ENCODE results near the gene MOV10. TPM values are rescaled to one million over a fixed set of nuclear protein-coding genes. Genes with fewer than 3 reads are reported as not detected.
"Not testable (repeated sequence)": the region's sequence is repeated elsewhere in the genome, so short reads cannot be mapped to it uniquely, and the experiment has no call there.

The MOV10 gene
- polyA plus RNA-seq, 1 donor (not counting 4 experiments of a cell fraction or from before 2014, with no cell fraction given): 28.6 TPM

DNA sequence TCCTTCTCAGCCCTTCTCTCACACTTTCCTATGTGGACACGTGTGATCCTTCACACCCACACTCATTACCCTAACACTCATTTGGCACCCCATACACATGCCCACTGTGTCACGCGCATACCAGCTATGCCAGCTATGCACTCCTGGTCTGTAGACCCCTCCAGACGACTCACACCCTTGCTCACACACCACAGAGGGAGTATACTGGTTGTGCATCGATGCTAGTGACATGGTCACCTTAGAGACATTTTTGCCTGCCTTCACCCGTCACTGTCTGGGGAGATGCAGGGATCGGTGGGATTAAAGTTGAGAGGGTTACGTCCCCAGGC is 49.0 kb downstream of the MOV10 start:
- dilution Hi-C loops (cut with MboI; ENCODE audit: extremely low pct_ligation_motif_present, low sequenced_read_pairs): no loop called here
- FAIRE-seq (no peak), DNase-seq (ENCODE audit: low read depth, low spot score) (no peak)
- Histone ChIP-seq H3K9ac (ENCODE audit: control insufficient read depth, extremely low read depth, insufficient read depth, low read length) (no peak overlapping the region), H4K20me1 (ENCODE audit: control insufficient read depth, extremely low read depth, insufficient read depth, low read length) (no peaks in the 10 kb centered on the region), H3K9me1 (ENCODE audit: control insufficient read depth, extremely low read depth, insufficient read depth, low read length) (peaks cover 2% of the 10 kb centered on the region), H3K36me3 (ENCODE audit: control insufficient read depth in 2 of 2, extremely low read depth in 1 of 2, insufficient read depth in 2 of 2, low read length in 2 of 2) (no peaks in the 10 kb centered on the region), H2AFZ (ENCODE audit: control insufficient read depth, low read length) (peak overlapping the region; percentile 51), H3K9me3 (ENCODE audit: control insufficient read depth, low read depth, low read length) (no peaks in the 10 kb centered on the region), H3K4me2 (ENCODE audit: control insufficient read depth, extremely low read depth, insufficient read depth, low read depth, low read length) (no peak overlapping the region), H3K4me1 (ENCODE audit: control insufficient read depth, extremely low read depth, insufficient read depth, low read length) (peaks cover 18% of the 10 kb centered on the region), H3K4me3 (ENCODE audit: control insufficient read depth in 2 of 3, extremely low read depth in 1 of 3, insufficient read depth in 2 of 3, low read depth in 1 of 3, low read length in 3 of 3) (no peak overlapping the region), H3K79me2 (ENCODE audit: control insufficient read depth, insufficient read depth, low read length) (no peaks in the 10 kb centered on the region), H3K27me3 (ENCODE audit: control insufficient read depth, extremely low read depth, insufficient read depth, low read length) (no peaks in the 10 kb centered on the region), H3K27ac (ENCODE audit: control insufficient read depth, insufficient read depth, low read length) (no peak overlapping the region)
- TF ChIP-seq, protein P1, sequence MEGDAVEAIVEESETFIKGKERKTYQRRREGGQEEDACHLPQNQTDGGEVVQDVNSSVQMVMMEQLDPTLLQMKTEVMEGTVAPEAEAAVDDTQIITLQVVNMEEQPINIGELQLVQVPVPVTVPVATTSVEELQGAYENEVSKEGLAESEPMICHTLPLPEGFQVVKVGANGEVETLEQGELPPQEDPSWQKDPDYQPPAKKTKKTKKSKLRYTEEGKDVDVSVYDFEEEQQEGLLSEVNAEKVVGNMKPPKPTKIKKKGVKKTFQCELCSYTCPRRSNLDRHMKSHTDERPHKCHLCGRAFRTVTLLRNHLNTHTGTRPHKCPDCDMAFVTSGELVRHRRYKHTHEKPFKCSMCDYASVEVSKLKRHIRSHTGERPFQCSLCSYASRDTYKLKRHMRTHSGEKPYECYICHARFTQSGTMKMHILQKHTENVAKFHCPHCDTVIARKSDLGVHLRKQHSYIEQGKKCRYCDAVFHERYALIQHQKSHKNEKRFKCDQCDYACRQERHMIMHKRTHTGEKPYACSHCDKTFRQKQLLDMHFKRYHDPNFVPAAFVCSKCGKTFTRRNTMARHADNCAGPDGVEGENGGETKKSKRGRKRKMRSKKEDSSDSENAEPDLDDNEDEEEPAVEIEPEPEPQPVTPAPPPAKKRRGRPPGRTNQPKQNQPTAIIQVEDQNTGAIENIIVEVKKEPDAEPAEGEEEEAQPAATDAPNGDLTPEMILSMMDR (optimal IDR thresholded peaks at IDR 0.05 in 1 of 3, IDR thresholded peaks at IDR 0.05 in 1 of 3, conservative IDR thresholded peaks at IDR 0.05 in 1 of 3; ENCODE audit: extremely low read depth in 1 of 3, insufficient read depth in 2 of 3, low read length in 3 of 3): no peak
- TF ChIP-seq EZH2 (IDR thresholded peaks at IDR 0.05; ENCODE audit: low read length): no peak

DNA sequence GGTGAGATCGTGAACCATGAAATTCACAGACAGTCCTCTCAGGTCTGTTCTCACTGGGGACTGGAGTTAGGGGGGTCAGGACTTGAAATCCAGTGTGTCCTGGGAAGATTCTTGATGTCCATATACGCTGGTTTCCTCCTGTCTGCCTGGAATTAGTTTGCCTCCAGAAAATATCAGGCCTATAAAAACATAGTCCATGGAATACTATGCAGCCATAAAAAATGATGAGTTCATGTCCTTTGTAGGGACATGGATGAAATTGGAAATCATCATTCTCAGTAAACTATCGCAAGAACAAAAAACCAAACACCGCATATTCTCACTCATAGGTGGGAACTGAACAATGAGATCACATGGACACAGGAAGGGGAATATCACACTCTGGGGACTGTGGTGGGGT is 49.8 kb downstream of the MOV10 start:
- H2AFZ ChIP-seq (ENCODE audit: control insufficient read depth, low read length); H3K36me3 ChIP-seq (ENCODE audit: control insufficient read depth in 2 of 2, extremely low read depth in 1 of 2, insufficient read depth in 2 of 2, low read length in 2 of 2); H3K9me3 ChIP-seq (ENCODE audit: control insufficient read depth, low read depth, low read length); dilution Hi-C loops (cut with MboI; ENCODE audit: extremely low pct_ligation_motif_present, low sequenced_read_pairs); DNase-seq (ENCODE audit: low read depth, low spot score); H3K9ac ChIP-seq (ENCODE audit: control insufficient read depth, extremely low read depth, insufficient read depth, low read length); H3K9me1 ChIP-seq (ENCODE audit: control insufficient read depth, extremely low read depth, insufficient read depth, low read length); FAIRE-seq; H3K4me3 ChIP-seq (ENCODE audit: control insufficient read depth in 2 of 3, extremely low read depth in 1 of 3, insufficient read depth in 2 of 3, low read depth in 1 of 3, low read length in 3 of 3); H3K79me2 ChIP-seq (ENCODE audit: control insufficient read depth, insufficient read depth, low read length); H3K27me3 ChIP-seq (ENCODE audit: control insufficient read depth, extremely low read depth, insufficient read depth, low read length); H3K4me2 ChIP-seq (ENCODE audit: control insufficient read depth, extremely low read depth, insufficient read depth, low read depth, low read length); H3K27ac ChIP-seq (ENCODE audit: control insufficient read depth, insufficient read depth, low read length); H4K20me1 ChIP-seq (ENCODE audit: control insufficient read depth, extremely low read depth, insufficient read depth, low read length): not testable (repeated sequence)
- H3K4me1 ChIP-seq (ENCODE audit: control insufficient read depth, extremely low read depth, insufficient read depth, low read length): peaks cover 15% of the 10 kb centered on the region

DNA sequence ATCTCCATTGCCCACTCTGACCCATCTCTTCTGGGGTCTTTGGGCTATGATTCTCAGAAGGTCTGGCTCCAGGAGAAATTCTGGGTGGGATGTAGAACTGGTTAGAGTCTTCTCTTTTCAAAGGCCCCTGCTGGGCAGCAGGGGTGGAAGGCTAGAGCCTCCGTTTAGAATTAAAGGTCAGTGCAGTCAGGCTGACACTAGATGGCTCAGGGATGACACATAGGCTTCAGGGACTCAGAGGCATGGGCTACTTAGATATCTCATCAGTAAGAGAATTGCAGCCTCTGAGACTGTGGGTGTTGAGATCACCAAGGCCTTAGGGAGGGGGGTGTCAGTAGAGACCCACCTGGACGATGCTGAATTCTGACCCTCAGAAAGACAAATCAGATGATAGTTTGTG is 53.3 kb downstream of the MOV10 start:
- H3K9me3 ChIP-seq (ENCODE audit: control insufficient read depth, low read depth, low read length): no peaks in the 10 kb centered on the region
- no peak overlapping the region for H3K27ac ChIP-seq (ENCODE audit: control insufficient read depth, insufficient read depth, low read length)
- no peaks in the 10 kb centered on the region for H4K20me1 ChIP-seq (ENCODE audit: control insufficient read depth, extremely low read depth, insufficient read depth, low read length)
- no peaks in the 10 kb centered on the region for H3K79me2 ChIP-seq (ENCODE audit: control insufficient read depth, insufficient read depth, low read length)
- no peak overlapping the region for H3K9ac ChIP-seq (ENCODE audit: control insufficient read depth, extremely low read depth, insufficient read depth, low read length)
- no peak for FAIRE-seq
- no peak overlapping the region for H3K4me2 ChIP-seq (ENCODE audit: control insufficient read depth, extremely low read depth, insufficient read depth, low read depth, low read length)
- H3K9me1 ChIP-seq (ENCODE audit: control insufficient read depth, extremely low read depth, insufficient read depth, low read length): peaks cover 2% of the 10 kb centered on the region
- no peaks in the 10 kb centered on the region for H3K27me3 ChIP-seq (ENCODE audit: control insufficient read depth, extremely low read depth, insufficient read depth, low read length)
- no peak overlapping the region for H2AFZ ChIP-seq (ENCODE audit: control insufficient read depth, low read length)
- dilution Hi-C loops (cut with MboI; ENCODE audit: extremely low pct_ligation_motif_present, low sequenced_read_pairs): no loop called here
- no peak for DNase-seq (ENCODE audit: low read depth, low spot score)
- H3K36me3 ChIP-seq (ENCODE audit: control insufficient read depth in 2 of 2, extremely low read depth in 1 of 2, insufficient read depth in 2 of 2, low read length in 2 of 2): no peaks in the 10 kb centered on the region
- peaks cover 10% of the 10 kb centered on the region for H3K4me1 ChIP-seq (ENCODE audit: control insufficient read depth, extremely low read depth, insufficient read depth, low read length)
- H3K4me3 ChIP-seq (ENCODE audit: control insufficient read depth in 2 of 3, extremely low read depth in 1 of 3, insufficient read depth in 2 of 3, low read depth in 1 of 3, low read length in 3 of 3): no peak overlapping the region
- TF ChIP-seq EZH2 (IDR thresholded peaks at IDR 0.05; ENCODE audit: low read length): no peak
- TF ChIP-seq, protein P1 (optimal IDR thresholded peaks at IDR 0.05 in 1 of 3, IDR thresholded peaks at IDR 0.05 in 1 of 3, conservative IDR thresholded peaks at IDR 0.05 in 1 of 3; ENCODE audit: extremely low read depth in 1 of 3, insufficient read depth in 2 of 3, low read length in 3 of 3): peak in 1 of 3 experiments; percentile 39

DNA sequence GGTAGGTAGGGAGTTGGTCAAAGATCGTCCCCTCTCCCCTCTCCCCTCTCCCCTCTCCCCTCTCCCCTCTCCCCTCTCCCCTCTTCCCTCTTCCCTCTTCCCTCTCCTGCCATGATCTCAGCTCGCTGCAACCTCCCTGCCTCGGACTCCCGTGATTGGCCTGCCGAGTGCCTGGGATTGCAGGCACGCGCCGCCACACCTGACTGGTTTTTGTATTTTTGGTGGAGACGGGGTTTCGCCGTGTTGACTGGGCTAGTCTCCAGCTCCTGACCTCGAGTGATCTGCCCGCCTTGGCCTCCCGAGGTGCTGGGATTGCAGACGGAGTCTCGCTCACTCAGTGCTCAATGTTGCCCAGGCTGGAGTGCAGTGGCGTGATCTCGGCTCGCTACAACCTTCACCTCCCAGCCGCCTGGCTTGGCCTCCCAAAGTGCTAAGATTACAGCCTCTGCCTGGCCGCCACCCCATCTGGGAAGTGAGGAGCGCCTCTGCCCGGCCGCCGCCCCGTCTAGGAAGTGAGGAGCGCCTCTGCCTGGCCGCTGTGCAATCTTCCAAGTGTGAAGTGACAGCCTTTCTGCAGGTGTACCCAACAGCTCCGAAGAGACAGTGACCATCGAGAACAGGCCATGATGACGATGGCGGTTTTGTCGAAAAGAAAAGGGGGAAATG is 54.0 kb downstream of the MOV10 start:
- H3K4me1 ChIP-seq (ENCODE audit: control insufficient read depth, extremely low read depth, insufficient read depth, low read length); H3K4me3 ChIP-seq (ENCODE audit: control insufficient read depth in 2 of 3, extremely low read depth in 1 of 3, insufficient read depth in 2 of 3, low read depth in 1 of 3, low read length in 3 of 3); H3K36me3 ChIP-seq (ENCODE audit: control insufficient read depth in 2 of 2, extremely low read depth in 1 of 2, insufficient read depth in 2 of 2, low read length in 2 of 2); DNase-seq (ENCODE audit: low read depth, low spot score); H2AFZ ChIP-seq (ENCODE audit: control insufficient read depth, low read length); H3K27ac ChIP-seq (ENCODE audit: control insufficient read depth, insufficient read depth, low read length); dilution Hi-C loops (cut with MboI; ENCODE audit: extremely low pct_ligation_motif_present, low sequenced_read_pairs); H4K20me1 ChIP-seq (ENCODE audit: control insufficient read depth, extremely low read depth, insufficient read depth, low read length); H3K9me1 ChIP-seq (ENCODE audit: control insufficient read depth, extremely low read depth, insufficient read depth, low read length); H3K9me3 ChIP-seq (ENCODE audit: control insufficient read depth, low read depth, low read length); FAIRE-seq; H3K27me3 ChIP-seq (ENCODE audit: control insufficient read depth, extremely low read depth, insufficient read depth, low read length); H3K9ac ChIP-seq (ENCODE audit: control insufficient read depth, extremely low read depth, insufficient read depth, low read length); H3K79me2 ChIP-seq (ENCODE audit: control insufficient read depth, insufficient read depth, low read length); H3K4me2 ChIP-seq (ENCODE audit: control insufficient read depth, extremely low read depth, insufficient read depth, low read depth, low read length): not testable (repeated sequence)
